A673 (cell line): ENCODE data around the gene HIGD2A.

Source experiments
- EZH2 ChIP-seq: fragments of 200-600 bp; sonication (generic); IDR thresholded peaks from 2 replicates; pipeline ENCODE4 v1.6.1; 2017; ENCODE audit warnings: borderline replicate concordance, low read depth, mild to moderate bottlenecking, mixed read lengths, antibody characterized with exemption, low read length; ENCODE audit not compliant: poor library complexity, severe bottlenecking
- TF ChIP-seq, protein P1 (sequence below): fragments of 300-800, 200-600 bp; sonication (generic); conservative IDR thresholded peaks from 2 replicates; pipeline ENCODE4 v1.5.1; 2017; ENCODE audit warnings: low read depth, mild to moderate bottlenecking, antibody characterized with exemption, low read length, moderate library complexity, mixed read lengths

DNA sequence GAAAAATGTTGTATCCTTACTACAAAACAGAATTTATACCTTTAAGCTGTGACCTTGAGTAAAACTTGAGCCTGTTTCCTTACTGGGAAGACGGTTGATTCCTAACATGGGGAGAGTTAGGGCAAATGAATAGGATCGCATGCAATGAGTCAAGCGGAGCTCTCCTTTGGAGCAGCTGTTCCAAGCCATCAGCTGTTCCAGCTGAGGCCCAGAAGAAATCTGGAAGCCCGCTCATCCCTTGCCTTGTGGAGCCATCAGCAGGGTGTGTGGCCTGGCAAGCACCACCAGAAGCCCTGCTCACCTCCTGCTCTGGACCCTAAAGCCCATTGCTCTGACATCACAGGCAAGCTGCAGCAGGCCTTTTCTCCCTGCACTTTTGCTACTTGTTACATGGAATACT is 35.0 kb upstream of the HIGD2A start:
- TF ChIP-seq, protein P1, sequence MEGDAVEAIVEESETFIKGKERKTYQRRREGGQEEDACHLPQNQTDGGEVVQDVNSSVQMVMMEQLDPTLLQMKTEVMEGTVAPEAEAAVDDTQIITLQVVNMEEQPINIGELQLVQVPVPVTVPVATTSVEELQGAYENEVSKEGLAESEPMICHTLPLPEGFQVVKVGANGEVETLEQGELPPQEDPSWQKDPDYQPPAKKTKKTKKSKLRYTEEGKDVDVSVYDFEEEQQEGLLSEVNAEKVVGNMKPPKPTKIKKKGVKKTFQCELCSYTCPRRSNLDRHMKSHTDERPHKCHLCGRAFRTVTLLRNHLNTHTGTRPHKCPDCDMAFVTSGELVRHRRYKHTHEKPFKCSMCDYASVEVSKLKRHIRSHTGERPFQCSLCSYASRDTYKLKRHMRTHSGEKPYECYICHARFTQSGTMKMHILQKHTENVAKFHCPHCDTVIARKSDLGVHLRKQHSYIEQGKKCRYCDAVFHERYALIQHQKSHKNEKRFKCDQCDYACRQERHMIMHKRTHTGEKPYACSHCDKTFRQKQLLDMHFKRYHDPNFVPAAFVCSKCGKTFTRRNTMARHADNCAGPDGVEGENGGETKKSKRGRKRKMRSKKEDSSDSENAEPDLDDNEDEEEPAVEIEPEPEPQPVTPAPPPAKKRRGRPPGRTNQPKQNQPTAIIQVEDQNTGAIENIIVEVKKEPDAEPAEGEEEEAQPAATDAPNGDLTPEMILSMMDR, result no peak
- TF ChIP-seq EZH2, result no peak
